Measurements from ENCODE around the gene FTSJ1. TPM values are rescaled to one million over a fixed set of nuclear protein-coding genes. Genes with fewer than 3 reads are reported as not detected.

Gene FTSJ1
- total and polyA plus RNA-seq, 2 of the 8 experiments (the other 6 are each of a cell fraction or from before 2014, with no cell fraction given): 62.4 to 80.4 TPM

- H4K5ac ChIP-seq (ENCODE audit: insufficient read length, low read depth, low read length): no peak overlapping the region
- DNase-seq (ENCODE audit: low read depth in 1 of 2, low spot score in 2 of 2): no peak
- no peaks in the 10 kb centered on the region; a peak in 1 of 7 replicates for H3K4me1 ChIP-seq (replicated peaks in 1 of 4; ENCODE audit: control insufficient read depth in 3 of 4, insufficient read depth in 4 of 4, low read length in 3 of 4)
- H3K4me2 ChIP-seq (ENCODE audit: insufficient read depth in 1 of 2, low read depth in 2 of 2, low read length in 2 of 2): no peak overlapping the region
- H3K27ac ChIP-seq (ENCODE audit: low read depth, low read length): no peak overlapping the region
- no peak overlapping the region for H3K23ac ChIP-seq (ENCODE audit: insufficient read length)
- no peaks in the 10 kb centered on the region for H3K36me3 ChIP-seq (ENCODE audit: control insufficient read depth in 2 of 4, insufficient read depth in 4 of 4, low read length in 3 of 4)
- no peaks in the 10 kb centered on the region for H3K79me1 ChIP-seq (ENCODE audit: low read depth, low read length)
- H3K79me2 ChIP-seq (ENCODE audit: control insufficient read depth in 1 of 2, insufficient read depth in 2 of 2, low read length in 2 of 2): no peaks in the 10 kb centered on the region
- H3K9me3 ChIP-seq (ENCODE audit: insufficient read depth in 2 of 2, low read depth in 1 of 2, low read length in 1 of 2): no peaks in the 10 kb centered on the region
- H3K9ac ChIP-seq (replicated peaks in 1 of 4; ENCODE audit: extremely low read depth in 1 of 4, low read depth in 3 of 4, low read length in 3 of 4): no peak overlapping the region
- H3K4me3 ChIP-seq (ENCODE audit: extremely low read depth in 1 of 4, insufficient read depth in 2 of 4, low read depth in 3 of 4, low read length in 4 of 4): no peak overlapping the region
- no peaks in the 10 kb centered on the region for H3K23me2 ChIP-seq (ENCODE audit: low read depth, low read length)
- H3K56ac ChIP-seq (replicated peaks; ENCODE audit: insufficient read length, low read depth, low read length): no peak overlapping the region
- H4K20me1 ChIP-seq (replicated peaks in 1 of 2; ENCODE audit: control insufficient read depth in 1 of 2, insufficient read depth in 2 of 2, low read length in 2 of 2): no peaks in the 10 kb centered on the region
- no peak overlapping the region for H3K14ac ChIP-seq (ENCODE audit: insufficient read length)
- H2BK12ac ChIP-seq (ENCODE audit: low read depth, low read length): no peak overlapping the region
- no peak overlapping the region for H3K4ac ChIP-seq (replicated peaks; ENCODE audit: insufficient read length, low read depth, low read length)
- H2AFZ ChIP-seq (ENCODE audit: low read length): no peak overlapping the region
- ChIA-PET CTCF (ENCODE audit: partially characterized antibody) (interaction anchor here (1.0 kb wide), 1 partner anchor 415 kb away, joined by 3 read pairs; no protein-coding TSS in a partner anchor), POLR2A (ENCODE audit: partially characterized antibody) (no interaction called here)
- H4K8ac ChIP-seq (ENCODE audit: extremely low read depth, insufficient read depth, low read length): no peak overlapping the region
- H3K18ac ChIP-seq (ENCODE audit: extremely low read depth, low read length): no peak overlapping the region
- FAIRE-seq: no peak
- H2BK15ac ChIP-seq (ENCODE audit: low read length): no peak overlapping the region
- no peak overlapping the region for H2BK20ac ChIP-seq (ENCODE audit: low read length)
- no peak overlapping the region for H2BK5ac ChIP-seq (ENCODE audit: low read depth, low read length)
- no peaks in the 10 kb centered on the region for H3K27me3 ChIP-seq (replicated peaks in 1 of 4; ENCODE audit: control insufficient read depth in 3 of 4, extremely low read depth in 1 of 4, insufficient read depth in 3 of 4, low read length in 3 of 4)
- H2BK120ac ChIP-seq (replicated peaks; ENCODE audit: low read depth, low read length): no peak overlapping the region
- 100% methylated on average over 4 of the region's 6 CpGs; no CpG with 5 or more reads in 1 of the 2 experiments for WGBS, 2 experiments (ENCODE audit: extremely low coverage in 1 of 2, insufficient coverage in 1 of 2, insufficient read length in 1 of 2, insufficient replicate concordance in 2 of 2, low coverage in 1 of 2, low lambda C conversion rate in 2 of 2, missing lambda C conversion rate in 1 of 2)
- no peak overlapping the region for H2AK5ac ChIP-seq (ENCODE audit: low read depth, low read length)
- H4K91ac ChIP-seq (replicated peaks; ENCODE audit: insufficient read length, low read length): no peak overlapping the region
- no peak for TF ChIP-seq CHD2 (IDR thresholded peaks at IDR 0.05; ENCODE audit: low read length)
- TF ChIP-seq KDM4A (IDR thresholded peaks at IDR 0.05; ENCODE audit: low read depth, low read length, severe bottlenecking): no peak
- no peak for TF ChIP-seq CEBPB (IDR thresholded peaks at IDR 0.05; ENCODE audit: low read depth, low read length)
- TF ChIP-seq, protein P1, sequence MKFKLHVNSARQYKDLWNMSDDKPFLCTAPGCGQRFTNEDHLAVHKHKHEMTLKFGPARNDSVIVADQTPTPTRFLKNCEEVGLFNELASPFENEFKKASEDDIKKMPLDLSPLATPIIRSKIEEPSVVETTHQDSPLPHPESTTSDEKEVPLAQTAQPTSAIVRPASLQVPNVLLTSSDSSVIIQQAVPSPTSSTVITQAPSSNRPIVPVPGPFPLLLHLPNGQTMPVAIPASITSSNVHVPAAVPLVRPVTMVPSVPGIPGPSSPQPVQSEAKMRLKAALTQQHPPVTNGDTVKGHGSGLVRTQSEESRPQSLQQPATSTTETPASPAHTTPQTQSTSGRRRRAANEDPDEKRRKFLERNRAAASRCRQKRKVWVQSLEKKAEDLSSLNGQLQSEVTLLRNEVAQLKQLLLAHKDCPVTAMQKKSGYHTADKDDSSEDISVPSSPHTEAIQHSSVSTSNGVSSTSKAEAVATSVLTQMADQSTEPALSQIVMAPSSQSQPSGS (IDR thresholded peaks at IDR 0.05; ENCODE audit: low read length): no peak
- no peak for TF ChIP-seq SP4 (IDR thresholded peaks at IDR 0.05; ENCODE audit: low read length)
- no peak for TF ChIP-seq E2F6 (IDR thresholded peaks at IDR 0.05)
- TF ChIP-seq JUND (IDR thresholded peaks at IDR 0.05; ENCODE audit: low read length): no peak
- TF ChIP-seq YY1 (IDR thresholded peaks at IDR 0.05; ENCODE audit: low read depth, low read length): no peak
- TF ChIP-seq MAX (IDR thresholded peaks at IDR 0.05): no peak
- no peak for TF ChIP-seq PHF8 (conservative IDR thresholded peaks at IDR 0.05; ENCODE audit: low read depth, low read length)
- no peak for TF ChIP-seq TBP (IDR thresholded peaks at IDR 0.05; ENCODE audit: low read depth, low read length)
- TF ChIP-seq SRF (IDR thresholded peaks at IDR 0.05; ENCODE audit: low read depth, low read length): no peak
- TF ChIP-seq FOSL1 (IDR thresholded peaks at IDR 0.05; ENCODE audit: insufficient read depth, low read depth, low read length): no peak
Measured at GRCh38 chrX:48498374-48498809, 22.4 kb downstream of the FTSJ1 start.

Data from H1 (cell line).